WTC11 (cell line): ENCODE results near the gene SPAG5. TPM values are rescaled to one million over a fixed set of nuclear protein-coding genes. Genes with fewer than 3 reads are reported as not detected.

Experiments used
- ATAC-seq: fragments of 200-7000 bp; cut with Tn5 transposase; 2 replicates; pipeline ENCODE4 v1.10.0; 2021; ENCODE audit warnings: mild to moderate bottlenecking, moderate library complexity
- CTCF ChIA-PET: fragments of 300-600 bp; sonication (Branson Sonifier 250); formaldehyde crosslinking; loops from one replicate; lab custom pipeline; 2021; ENCODE audit warnings: antibody characterized with exemption; lab: Charles Lee
- POLR2A ChIA-PET: fragments of 350-600 bp; sonication (Branson Sonifier 250); formaldehyde crosslinking; loops from one replicate; lab custom pipeline; 2021; ENCODE audit warnings: antibody characterized with exemption; lab: Charles Lee
- DNase-seq: peaks from one replicate; pipeline ENCODE4 v3.0.0; 2021; ENCODE audit warnings: low spot score
- H3K27ac Mint-ChIP-seq: 2 replicates; pipeline ENCODE4 v1.8.0; 2021; ENCODE audit warnings: mixed read lengths
- H3K27me3 Mint-ChIP-seq: 2 replicates; pipeline ENCODE4 v1.8.0; 2021; ENCODE audit warnings: low read depth, mild to moderate bottlenecking, moderate library complexity, mixed read lengths
- H3K36me3 Mint-ChIP-seq: 2 replicates; pipeline ENCODE4 v1.8.0; 2021; ENCODE audit warnings: mixed read lengths
- H3K4me1 Mint-ChIP-seq: 2 replicates; pipeline ENCODE4 v1.8.0; 2022; ENCODE audit warnings: mixed read lengths
- H3K4me3 Mint-ChIP-seq: 2 replicates; pipeline ENCODE4 v1.8.0; 2021; ENCODE audit warnings: mild to moderate bottlenecking, moderate library complexity, mixed read lengths
- H3K9me3 Mint-ChIP-seq: 2 replicates; pipeline ENCODE4 v1.8.0; 2021; ENCODE audit warnings: mixed read lengths
- ARID4B ChIP-seq: sonication (generic); formaldehyde crosslinking; IDR thresholded peaks from 2 replicates; pipeline ENCODE4 v1.8.0; 2023; ENCODE audit warnings: missing genetic modification reagents, mild to moderate bottlenecking, borderline replicate concordance
- CBFB ChIP-seq: sonication (generic); formaldehyde crosslinking; IDR thresholded peaks from 2 replicates; pipeline ENCODE4 v1.8.1; 2022; ENCODE audit warnings: mild to moderate bottlenecking, low read depth, missing genetic modification reagents
- E2F1 ChIP-seq: sonication (generic); formaldehyde crosslinking; IDR thresholded peaks from 2 replicates; pipeline ENCODE4 v1.8.0; 2022; ENCODE audit warnings: mild to moderate bottlenecking, missing genetic modification reagents
- E2F4 ChIP-seq: sonication (generic); formaldehyde crosslinking; IDR thresholded peaks from 2 replicates; pipeline ENCODE4 v1.8.1; 2022; ENCODE audit warnings: low read depth, mild to moderate bottlenecking, moderate library complexity, missing genetic modification reagents, borderline replicate concordance
- ERG ChIP-seq: fragments of 250-450 bp; sonication (Bioruptor Pico); IDR thresholded peaks from 2 replicates; pipeline ENCODE4 v1.8.0; 2021; ENCODE audit warnings: mild to moderate bottlenecking
- FOXJ3 ChIP-seq: sonication (generic); formaldehyde crosslinking; IDR thresholded peaks from 2 replicates; pipeline ENCODE4 v1.9.0; 2021; ENCODE audit warnings: missing genetic modification reagents, mild to moderate bottlenecking, borderline replicate concordance
- GABPB1 ChIP-seq: sonication (generic); formaldehyde crosslinking; IDR thresholded peaks from 2 replicates; pipeline ENCODE4 v1.8.1; 2023; ENCODE audit warnings: mild to moderate bottlenecking, missing genetic modification reagents
- HMGA2 ChIP-seq: fragments of 250-450 bp; sonication (Bioruptor Pico); IDR thresholded peaks from 2 replicates; pipeline ENCODE4 v1.4.0; 2021; ENCODE audit warnings: mild to moderate bottlenecking, moderate library complexity
- MLX ChIP-seq: sonication (generic); formaldehyde crosslinking; IDR thresholded peaks from 2 replicates; pipeline ENCODE4 v1.8.1; 2023; ENCODE audit warnings: mild to moderate bottlenecking, missing genetic modification reagents, moderate library complexity
- MYBL2 ChIP-seq: sonication (generic); formaldehyde crosslinking; IDR thresholded peaks from 2 replicates; pipeline ENCODE4 v1.8.1; 2023; ENCODE audit warnings: mild to moderate bottlenecking, moderate library complexity, missing genetic modification reagents
- OVOL2 ChIP-seq: fragments of 250-450 bp; sonication (Bioruptor Pico); IDR thresholded peaks from 2 replicates; pipeline ENCODE4 v1.9.0; 2021; ENCODE audit warnings: mild to moderate bottlenecking, borderline replicate concordance
- STAT6 ChIP-seq: sonication (generic); formaldehyde crosslinking; conservative IDR thresholded peaks from 2 replicates; pipeline ENCODE4 v1.8.1; 2023; ENCODE audit warnings: mild to moderate bottlenecking, low read depth, missing genetic modification reagents, moderate library complexity
- TEAD4 ChIP-seq: sonication (generic); formaldehyde crosslinking; IDR thresholded peaks from 2 replicates; pipeline ENCODE4 v1.8.0; 2022; ENCODE audit warnings: mild to moderate bottlenecking, missing genetic modification reagents
- TP53 ChIP-seq: sonication (generic); formaldehyde crosslinking; IDR thresholded peaks from 2 replicates; pipeline ENCODE4 v1.8.1; 2023; ENCODE audit warnings: mild to moderate bottlenecking, missing genetic modification reagents
- USF2 ChIP-seq: sonication (generic); formaldehyde crosslinking; IDR thresholded peaks from 2 replicates; pipeline ENCODE4 v1.8.1; 2023; ENCODE audit warnings: mild to moderate bottlenecking, missing genetic modification reagents, moderate library complexity
- ZNF423 ChIP-seq: fragments of 250-450 bp; sonication (Bioruptor Pico); IDR thresholded peaks from 2 replicates; pipeline ENCODE4 v2.1.2; 2022; ENCODE audit warnings: mild to moderate bottlenecking, moderate library complexity
- ZSCAN18 ChIP-seq: fragments of 250-450 bp; sonication (Bioruptor Pico); IDR thresholded peaks from 2 replicates; pipeline ENCODE4 v2.1.2; 2022; ENCODE audit warnings: mild to moderate bottlenecking, moderate library complexity
- total RNA-seq: library from RNA; stranded (reverse); gene quantifications from 3 replicates; pipeline ENCODE4 v1.2.3, GENCODE V29; 2021

SPAG5 gene
- total RNA-seq, 1 experiment from 2014 or later, result 146 TPM

- no peak for ATAC-seq
- CTCF ChIA-PET, result interaction anchor here (1.2 kb wide), 1 partner anchor 15 kb away, joined by 4 read pairs; no protein-coding TSS in a partner anchor
- peak overlapping the region; percentile 90 for H3K27ac Mint-ChIP-seq
Observed at GRCh38 chr17:28597606-28598383, 1.0 kb downstream of the SPAG5 start.

More at GRCh38 chr17:28597606-28598383, 1.0 kb downstream of the SPAG5 start:
- H3K9me3 Mint-ChIP-seq, result no peaks in the 10 kb centered on the region
- peaks cover 16% of the 10 kb centered on the region for H3K4me1 Mint-ChIP-seq
- POLR2A ChIA-PET, result interaction anchor here (0.7 kb wide), 1 partner anchor 21 kb away, joined by 3 read pairs; the partner anchor contains the start of gene ALDOC
- DNase-seq, result no peak
- peaks cover 25% of the 10 kb centered on the region for H3K36me3 Mint-ChIP-seq
- peak overlapping the region; percentile 94 for H3K4me3 Mint-ChIP-seq
- H3K27me3 Mint-ChIP-seq, result peaks cover 4% of the 10 kb centered on the region
- no peak for TF ChIP-seq USF2 (CRISPR knock-in tag)
- TF ChIP-seq TEAD4 (CRISPR knock-in tag), result no peak
- no peak for TF ChIP-seq GABPB1 (CRISPR knock-in tag)
- no peak for TF ChIP-seq E2F4 (CRISPR knock-in tag)
- TF ChIP-seq OVOL2 (CRISPR knock-in tag), result no peak
- TF ChIP-seq TP53, result no peak
- no peak for TF ChIP-seq E2F1
- no peak for TF ChIP-seq ZSCAN18 (CRISPR knock-in tag)
- no peak for TF ChIP-seq ZNF423
- TF ChIP-seq CBFB (CRISPR knock-in tag), result no peak
- TF ChIP-seq HMGA2 (CRISPR knock-in tag), result no peak
- TF ChIP-seq MLX (CRISPR knock-in tag), result no peak
- no peak for TF ChIP-seq ERG (CRISPR knock-in tag)
- no peak for TF ChIP-seq STAT6 (CRISPR knock-in tag)
- no peak for TF ChIP-seq FOXJ3 (CRISPR knock-in tag)
- no peak for TF ChIP-seq ARID4B (CRISPR knock-in tag)
- TF ChIP-seq MYBL2 (CRISPR knock-in tag), result no peak
